ENCODE data around the gene MED19.
"Not testable (repeated sequence)": the region's sequence is repeated elsewhere in the genome, so short reads cannot be mapped to it uniquely, and the experiment has no call there.

The MED19 gene, protein sequence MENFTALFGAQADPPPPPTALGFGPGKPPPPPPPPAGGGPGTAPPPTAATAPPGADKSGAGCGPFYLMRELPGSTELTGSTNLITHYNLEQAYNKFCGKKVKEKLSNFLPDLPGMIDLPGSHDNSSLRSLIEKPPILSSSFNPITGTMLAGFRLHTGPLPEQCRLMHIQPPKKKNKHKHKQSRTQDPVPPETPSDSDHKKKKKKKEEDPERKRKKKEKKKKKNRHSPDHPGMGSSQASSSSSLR

DNA sequence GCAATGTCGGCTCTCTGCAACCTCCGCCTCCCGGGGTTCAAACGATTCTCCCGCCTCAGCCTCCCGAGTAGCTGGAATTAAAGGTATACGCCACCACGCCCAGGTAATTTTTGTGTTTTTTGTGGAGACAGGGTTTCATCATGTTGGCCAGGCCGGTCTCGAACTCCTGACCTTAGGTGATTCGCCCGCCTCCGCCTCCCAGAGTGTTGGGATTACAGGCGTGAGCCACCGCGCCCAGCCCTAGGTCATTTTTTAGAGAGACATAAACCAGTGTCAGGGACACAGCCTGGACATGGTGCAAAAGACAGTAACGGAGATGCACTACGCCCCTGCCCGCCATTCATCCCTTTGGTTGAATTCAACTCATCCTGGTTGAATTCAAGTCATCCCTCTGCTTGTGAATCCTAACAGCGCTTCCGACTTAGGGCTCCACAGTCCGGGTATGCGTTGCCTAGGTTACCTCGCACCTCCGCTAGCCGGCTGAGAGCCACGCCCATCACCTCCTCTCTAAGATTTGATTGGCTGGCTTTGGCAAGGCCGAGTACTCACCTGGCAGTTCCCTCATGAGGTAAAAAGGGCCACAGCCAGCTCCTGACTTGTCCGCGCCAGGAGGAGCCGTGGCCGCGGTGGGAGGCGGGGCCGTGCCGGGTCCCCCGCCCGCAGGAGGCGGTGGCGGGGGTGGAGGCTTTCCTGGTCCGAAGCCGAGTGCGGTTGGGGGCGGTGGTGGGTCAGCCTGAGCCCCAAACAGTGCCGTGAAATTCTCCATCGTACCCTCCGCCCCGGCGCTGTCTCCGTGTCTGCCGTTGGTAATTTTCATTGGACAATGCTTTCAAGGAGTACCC lies at the start of gene MED19:
TSS of gene MED19 (minus strand) at position 802 of the 842 bp plus-strand sequence. CDS start at position 766, 36 bp downstream.
- DNase-seq, result peak; percentile 93

DNA sequence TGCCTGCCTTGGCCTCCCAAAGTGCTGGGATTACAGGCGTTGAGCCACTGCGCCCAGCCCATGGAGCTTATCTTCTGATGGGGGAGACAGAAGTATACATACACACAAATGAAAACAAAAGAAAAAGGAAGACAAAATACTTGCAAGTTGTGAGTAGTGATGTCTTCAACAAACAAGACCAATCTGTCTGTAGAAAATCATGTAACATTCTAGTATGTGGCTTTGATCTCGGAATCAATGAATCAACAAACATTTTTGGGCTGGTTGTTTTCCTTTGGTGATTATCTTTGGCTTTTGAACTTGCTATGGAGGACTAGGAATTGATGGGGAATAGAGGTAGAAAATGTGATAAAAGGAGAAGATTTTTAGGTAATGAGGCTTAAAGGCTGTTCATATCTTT lies 46.2 kb upstream of the MED19 start:
- DNase-seq, result no peak

DNA sequence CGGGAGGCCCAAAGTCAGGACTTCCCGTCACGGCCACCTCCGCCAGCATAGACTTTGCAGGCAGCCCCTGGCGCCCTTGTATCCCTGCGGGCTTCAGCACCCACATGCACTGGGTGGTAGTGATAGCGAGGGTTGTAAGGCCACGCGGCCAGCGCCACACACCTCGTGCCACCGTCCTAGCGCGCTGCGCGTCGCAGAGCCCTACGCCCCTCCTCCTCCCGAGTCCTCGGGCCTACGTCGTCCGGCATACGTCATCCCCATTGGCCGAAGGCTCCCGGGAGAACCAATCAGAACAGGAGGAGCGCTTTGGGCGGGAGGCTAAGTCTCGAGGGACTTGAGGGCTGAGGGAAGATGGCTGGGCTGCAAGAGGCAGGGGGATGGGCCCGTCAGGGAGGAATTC lies 40.9 kb upstream of the MED19 start:
- DNase-seq, result no peak

DNA sequence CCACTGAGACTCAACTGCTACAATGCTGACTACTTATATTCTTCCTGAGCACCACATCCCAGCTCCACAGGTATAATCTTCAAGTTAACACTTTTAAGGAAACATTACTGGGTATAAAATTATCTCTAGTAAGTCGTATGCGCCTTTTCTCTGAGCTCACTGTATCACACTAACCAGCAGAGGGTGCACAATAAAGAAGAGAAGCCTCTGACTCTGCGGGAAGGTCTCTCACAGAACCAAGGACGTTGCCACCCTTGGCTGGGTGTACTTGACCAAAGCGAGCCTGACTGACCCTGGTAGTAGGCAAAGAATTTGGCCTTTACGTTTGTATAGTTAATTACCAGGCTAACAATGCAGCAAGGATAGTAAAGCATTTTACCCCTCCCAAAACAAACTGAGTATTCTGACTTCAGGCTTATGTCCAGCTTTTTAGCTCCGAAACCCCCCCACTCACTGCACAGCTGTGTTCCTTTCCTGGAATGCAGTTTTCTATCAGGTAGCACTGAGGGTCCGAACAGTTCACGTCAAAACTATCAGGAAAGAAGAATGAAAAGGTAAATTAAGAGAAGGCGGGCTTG lies 39.8 kb upstream of the MED19 start, which contains the start of gene BTBD18:
TSS of gene BTBD18 (minus strand) at position 144 of the 578 bp plus-strand sequence. CDS start 631 bp downstream, outside the sequence.
- DNase-seq, result no peak

DNA sequence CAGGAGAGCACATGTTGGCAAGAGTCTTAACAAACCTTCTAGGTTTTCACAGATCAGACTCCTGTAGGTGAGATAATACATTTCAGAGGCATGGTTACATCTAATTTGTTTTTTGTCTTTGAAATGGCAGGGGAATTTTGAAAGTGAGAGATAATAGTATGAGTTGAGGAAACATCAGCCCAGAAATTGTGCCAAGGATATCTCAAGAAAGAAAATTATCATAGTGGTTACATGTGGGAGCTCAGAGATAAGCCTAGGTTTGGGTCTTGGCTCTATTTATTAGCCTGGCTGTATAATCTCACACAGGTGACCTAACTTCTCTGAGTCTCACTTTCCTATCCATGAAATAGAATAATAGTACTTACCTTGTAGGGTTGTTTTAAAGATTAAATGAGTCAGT lies 39.2 kb upstream of the MED19 start:
- DNase-seq, result no peak

DNA sequence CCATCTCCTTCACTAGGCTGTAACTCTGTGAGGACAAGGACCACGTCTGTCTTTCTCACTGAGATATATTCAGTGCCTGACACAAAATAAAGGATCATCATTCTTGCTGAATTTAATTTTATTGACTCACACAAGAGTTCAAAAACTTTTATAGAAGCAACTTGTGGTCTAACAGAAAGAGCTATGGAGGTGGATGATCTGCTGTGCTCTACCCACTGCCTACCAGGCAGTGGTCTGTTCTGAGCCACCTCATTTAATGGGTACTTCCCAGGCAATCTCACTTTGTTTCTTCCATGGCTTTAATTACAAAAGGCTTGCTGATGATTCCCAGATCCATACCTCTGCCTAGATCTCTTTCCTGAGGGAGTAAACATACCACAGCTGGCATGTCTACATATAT lies 34.9 kb upstream of the MED19 start:
- DNase-seq, result no peak

DNA sequence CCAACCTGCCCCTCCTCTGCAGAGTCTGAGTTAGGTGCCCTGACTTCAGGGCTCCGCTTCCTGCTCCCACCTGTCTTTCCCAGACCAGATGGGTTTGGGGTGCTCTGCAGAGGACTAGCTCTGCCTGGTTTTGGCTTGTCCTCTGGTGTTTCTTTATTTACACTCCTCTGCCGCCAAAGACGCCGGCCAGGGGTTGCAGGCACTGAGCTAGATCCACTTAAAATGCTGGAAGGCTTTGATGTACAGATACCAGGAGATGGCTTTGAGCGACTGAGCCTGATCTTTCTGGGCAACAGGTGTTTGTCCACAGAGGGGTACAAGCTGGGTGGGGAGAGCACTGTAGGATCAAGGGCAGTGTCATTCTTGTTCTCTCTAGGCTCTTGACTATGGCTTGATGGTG lies 33.2 kb upstream of the MED19 start:
- DNase-seq, result no peak

DNA sequence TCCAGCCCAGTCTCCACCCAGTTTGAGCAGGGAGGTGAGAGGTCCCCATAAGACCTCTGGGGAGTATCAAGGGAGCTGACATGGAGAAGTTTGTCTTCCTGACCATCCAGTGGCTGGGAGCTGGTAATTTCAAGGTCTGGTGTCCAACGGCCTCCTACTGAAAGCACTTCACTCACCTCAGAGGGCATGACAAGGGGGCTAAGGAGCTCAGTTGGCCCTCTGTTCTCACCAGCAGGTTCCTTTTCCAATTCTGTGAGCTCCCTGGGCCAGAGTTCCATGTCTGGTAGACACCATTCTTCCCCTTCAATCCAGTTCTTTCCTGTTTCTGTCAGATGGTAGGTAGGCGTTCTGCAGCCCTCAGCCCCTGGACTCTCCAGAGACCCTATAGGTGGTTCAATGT lies 32.3 kb upstream of the MED19 start:
- no peak for DNase-seq

DNA sequence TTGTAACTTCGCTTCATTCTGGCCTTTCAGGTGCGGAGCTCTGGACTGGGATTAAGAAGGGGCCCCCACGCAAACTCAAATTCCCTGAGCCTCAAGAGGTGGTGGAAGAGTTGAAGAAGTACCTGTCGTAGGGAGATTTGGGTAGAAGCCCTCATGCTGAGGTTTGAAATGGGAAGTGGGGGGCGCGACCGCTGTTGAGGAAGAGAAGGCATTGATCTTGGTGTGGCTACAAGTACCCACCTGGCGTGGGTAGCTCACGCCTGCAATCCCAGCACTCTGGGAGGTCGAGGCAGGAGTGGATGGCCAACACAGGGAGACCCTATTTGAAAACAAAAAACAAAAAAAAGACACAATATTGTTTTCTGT lies 30.1 kb upstream of the MED19 start:
- DNase-seq, result no peak

DNA sequence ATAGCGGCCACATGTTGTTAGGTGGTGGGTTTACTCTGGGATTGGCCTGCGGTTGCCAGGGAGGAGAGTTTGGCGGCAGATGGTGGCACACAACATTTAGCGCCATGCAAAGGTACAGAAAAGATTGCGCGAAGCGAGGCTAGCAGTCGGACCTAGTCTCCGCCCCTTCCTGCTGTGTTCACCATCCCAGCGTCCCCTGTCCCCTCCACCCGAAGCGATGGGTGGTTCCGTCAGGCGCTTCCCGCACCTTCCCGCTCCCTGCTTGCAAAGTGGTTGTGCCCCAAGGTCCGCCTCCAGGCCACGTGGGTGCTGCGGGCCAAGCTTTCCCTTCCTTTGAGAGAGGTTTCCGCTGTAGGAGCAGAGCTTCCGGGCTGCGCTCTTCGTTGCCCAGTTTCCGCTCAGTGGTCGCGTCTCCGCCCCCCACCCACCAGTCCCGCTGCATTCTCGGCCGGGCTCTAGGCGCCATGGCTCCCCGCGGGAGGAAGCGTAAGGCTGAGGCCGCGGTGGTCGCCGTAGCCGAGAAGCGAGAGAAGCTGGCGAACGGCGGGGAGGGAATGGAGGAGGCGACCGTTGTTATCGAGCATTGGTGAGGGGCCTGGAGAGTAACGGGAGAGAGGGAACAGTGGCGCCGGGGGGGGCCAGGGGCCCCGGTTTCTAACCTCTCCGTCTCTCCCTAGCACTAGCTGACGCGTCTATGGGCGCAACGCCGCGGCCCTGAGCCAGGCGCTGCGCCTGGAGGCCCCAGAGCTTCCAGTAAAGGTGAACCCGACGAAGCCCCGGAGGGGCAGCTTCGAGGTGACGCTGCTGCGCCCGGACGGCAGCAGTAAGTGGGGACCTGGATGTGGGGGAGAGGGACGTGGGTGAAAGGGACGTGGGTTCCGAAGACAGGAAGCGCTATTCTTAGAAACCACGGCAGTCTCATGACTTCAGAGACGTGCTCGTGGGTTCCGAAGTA lies 29.4 kb upstream of the MED19 start, which contains the start of gene SELENOH:
TSS of gene SELENOH (plus strand) at position 360 of the 955 bp plus-strand sequence. CDS start at position 465, 105 bp downstream.
- peak; percentile 97 for DNase-seq

DNA sequence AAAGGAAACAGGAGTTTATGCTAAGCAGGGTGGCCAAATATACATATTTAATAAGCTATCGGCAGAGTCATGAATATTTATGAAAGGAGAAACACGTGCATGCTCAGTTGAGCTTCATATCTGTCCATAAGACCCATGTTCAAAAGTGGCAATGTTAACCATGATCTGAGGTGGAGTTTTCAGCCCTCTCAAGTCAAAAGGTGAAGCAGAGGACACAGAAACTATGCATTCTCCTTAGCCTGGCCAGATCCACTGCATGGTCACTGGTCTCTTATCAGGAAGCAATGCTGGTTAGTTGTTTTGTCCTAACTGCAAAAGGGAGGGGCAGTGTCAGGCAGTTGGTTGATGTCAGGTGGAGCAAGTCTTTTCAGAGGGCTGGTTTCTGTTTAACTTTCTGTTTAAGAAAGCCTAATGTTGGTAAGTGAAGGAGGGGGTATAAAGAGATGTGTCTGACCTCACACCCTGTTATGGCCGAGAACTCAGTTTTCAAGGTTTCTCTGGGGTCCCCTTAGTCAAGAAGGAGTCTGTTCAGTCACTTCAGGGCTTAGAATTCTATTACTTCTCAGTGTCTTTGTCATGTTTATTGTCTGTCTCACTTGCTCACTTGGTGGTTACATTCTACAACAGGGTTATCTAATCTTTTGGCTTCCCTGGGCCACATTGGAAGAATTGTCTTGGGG lies 23.7 kb upstream of the MED19 start:
- DNase-seq, result no peak

DNA sequence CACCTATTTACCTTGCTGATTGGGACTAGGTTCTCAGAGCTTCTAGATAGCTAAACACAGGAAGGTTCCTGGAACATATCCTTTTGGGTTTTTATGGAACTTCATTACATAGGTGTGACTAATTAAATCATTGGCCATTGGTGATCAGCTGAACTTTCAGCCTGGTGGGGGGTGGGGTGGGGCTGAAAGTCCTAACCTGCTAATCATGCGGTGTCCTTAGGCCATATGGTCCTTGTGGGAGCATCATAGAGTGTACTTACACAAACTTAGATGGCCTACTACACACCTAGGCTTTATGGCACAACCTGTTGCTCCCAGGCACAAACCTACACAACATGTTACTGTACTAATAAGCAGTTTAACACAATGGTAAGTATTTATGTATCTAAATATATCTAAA lies 20.6 kb upstream of the MED19 start:
- no peak for DNase-seq

DNA sequence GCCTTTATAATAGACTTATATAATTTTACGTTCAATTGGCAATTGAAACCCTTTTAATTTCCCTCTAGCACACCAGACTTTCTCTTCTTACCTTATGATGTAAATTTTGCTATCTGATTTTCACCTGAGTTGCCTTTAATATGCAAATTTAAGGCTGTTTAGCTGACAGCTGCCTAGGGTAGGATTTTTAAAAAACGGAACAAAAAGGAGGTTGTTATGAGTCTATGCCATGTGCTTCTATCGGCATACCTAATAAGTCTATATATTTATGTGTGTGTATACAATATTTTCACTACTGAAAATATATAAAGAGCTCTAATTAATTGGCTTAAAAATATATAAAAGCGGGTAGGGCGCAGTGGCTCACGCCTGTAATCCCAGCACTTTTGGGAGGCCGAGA lies 17.5 kb upstream of the MED19 start:
- no peak for DNase-seq

DNA sequence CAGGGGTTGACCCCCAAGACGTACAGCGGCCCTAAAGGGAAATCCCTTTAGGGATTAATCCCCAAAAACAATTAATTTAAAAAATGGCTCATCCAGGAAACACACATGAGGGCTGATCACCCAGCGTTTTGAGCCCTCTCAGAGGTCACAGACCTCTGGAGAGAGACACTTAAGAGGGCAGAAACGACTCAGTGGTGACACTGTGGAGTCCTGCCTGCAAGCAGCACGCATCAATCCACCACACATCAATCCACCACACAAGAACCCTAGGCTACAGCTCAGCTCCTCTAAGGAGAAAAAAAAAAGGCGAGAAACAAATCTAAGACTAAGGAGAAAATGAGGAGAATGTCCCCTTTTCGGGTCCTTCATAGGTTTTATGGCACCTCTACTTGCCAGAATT lies 16.8 kb upstream of the MED19 start:
- DNase-seq, result no peak

DNA sequence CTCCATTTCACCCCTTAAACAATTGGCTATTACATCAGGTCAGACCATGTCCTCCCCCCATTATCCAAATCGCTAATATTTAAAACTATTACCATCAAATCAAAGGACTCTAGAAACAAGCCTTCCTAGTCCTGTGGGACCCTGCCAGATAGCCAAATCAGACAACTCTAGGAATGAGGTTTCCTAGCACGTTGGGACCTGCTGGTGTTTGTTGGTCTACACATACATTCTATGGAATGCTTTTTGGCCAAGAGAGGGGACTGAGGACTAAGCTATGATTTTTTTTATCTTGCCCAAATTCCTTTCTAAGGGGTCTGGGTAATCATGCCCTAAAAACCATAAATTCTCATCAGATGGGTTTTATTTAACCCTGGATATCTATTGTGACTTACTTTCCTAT lies 15.2 kb upstream of the MED19 start:
- DNase-seq, result no peak

DNA sequence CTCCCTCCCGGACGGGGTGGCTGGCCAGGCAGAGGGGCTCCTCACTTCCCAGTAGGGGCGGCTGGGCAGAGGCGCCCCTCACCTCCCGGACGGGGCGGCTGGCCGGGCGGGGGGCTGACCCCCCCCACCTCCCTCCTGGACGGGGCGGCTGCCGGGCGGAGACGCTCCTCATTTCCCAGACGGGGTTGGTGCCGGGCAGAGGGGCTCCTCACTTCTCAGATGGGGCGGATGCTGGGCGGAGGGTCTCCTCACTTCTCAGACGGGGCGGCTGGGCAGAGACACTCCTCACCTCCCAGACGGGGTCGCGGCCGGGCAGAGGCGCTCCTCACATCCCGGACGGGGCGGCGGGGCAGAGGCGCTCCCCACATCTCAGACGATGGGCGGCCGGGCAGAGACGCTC lies 4.7 kb upstream of the MED19 start:
- not testable (repeated sequence) for DNase-seq

DNA sequence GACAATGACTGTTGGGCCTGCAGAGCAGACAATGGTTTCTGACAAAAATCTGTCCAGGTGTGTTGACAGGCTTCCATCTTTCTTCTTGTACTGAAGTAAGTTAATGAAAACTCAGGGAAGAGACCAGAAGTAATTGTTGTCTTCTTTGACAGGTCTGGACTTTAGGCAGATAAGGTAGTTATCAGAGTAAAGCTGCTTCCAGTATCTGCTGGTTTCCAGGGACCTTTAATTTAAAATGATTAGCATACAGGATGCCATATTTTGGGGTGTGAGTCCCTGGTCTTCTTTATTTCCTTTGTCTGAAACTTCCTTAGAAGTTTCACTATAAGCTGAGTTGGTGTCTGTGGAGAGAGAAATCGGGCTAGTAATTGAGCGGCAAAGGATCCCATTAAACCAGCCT lies 1.8 kb upstream of the MED19 start:
- no peak for DNase-seq

DNA sequence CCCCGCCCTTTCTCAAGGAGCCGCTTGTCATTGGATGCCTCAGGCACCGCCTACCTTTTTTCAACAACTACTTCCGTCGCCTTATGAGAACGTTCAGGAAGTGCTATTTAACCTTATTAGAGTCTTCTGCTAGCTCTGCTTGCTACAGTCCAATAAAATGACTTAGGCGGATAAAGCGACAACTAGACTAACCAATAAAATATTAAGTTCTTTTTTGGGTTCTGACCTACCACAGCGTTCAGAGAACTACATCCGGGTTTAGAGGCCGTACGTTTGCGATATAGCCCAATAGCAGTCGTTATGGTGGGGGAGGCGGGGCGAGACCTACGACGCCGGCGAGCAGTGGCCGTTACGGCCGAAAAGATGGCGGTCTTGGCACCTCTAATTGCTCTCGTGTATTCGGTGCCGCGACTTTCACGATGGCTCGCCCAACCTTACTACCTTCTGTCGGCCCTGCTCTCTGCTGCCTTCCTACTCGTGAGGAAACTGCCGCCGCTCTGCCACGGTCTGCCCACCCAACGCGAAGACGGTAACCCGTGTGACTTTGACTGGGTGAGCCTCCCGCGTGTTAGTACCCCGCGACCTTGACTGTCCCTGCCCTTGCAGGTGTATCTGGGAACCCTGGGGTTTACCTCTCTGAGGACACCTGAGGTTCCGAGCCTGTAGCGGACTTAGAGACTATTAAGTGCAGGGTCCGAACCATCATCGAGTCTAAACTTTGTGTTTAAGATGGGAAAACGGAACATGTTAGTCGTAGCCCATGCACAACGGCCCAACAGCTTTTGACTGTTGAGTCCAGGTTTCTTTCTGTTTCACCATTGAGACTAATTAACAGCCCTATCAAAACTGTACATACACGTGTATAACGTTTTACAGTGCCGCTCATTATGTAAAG lies 488 bp upstream of the MED19 start, which contains the start of gene TMX2:
TSS of gene TMX2 (plus strand) at position 338 of the 895 bp plus-strand sequence. CDS start at position 364, 26 bp downstream.
- peak; percentile 92 for DNase-seq

DNA sequence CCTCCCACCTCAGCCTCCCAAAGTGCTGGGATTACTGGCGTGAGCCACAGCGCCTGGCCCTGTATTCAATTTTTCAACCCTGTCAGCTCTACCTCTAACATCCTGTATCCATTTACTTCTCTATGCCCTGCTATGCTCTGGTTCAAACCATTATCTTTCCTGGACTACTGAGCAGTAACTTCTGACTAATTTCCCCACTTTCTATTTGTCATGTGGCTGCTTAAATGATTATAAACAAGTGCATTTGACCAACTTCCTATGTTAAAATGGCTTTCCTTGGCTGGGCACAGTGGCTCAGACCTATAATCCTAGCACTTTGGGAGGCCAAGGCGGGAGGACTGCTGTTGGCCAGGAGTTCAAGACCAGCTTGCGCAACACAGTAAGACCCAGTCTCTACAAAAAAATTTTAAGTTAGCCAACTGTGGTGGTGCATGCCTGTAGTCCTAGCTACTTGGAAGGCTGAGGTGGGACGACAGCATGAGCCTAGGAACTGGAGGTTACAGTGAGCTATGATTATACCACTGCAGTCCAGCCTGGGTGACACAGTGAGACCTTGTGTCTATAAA lies 2.1 kb downstream of the MED19 start:
- no peak for DNase-seq

DNA sequence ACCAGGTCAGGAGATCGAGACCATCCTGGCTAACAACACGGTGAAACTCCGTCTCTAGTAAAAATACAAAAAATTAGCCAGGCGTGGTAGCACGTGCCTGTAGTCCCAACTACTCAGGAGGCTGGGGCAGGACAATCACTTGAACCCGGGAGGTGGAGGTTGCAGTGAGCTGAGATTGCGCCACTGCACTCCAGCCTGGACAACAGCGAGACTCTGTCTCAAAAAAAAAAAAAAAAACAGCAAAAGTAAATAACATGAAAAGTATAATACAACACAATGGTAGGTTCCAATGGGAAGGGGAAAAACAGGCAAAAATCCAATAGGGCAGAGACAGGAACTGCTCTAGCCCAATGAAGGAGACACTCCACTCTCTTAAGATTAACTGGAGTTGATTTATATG lies 6.6 kb downstream of the MED19 start:
- not testable (repeated sequence) for DNase-seq
